GM12872 (cell line): ENCODE data around the gene ATXN1.

Experiments used
- TF ChIP-seq, protein P1 (sequence below): IDR thresholded peaks from 3 replicates; pipeline ENCODE4 v1.5.1; 2011; ENCODE audit warnings: low read depth, mild to moderate bottlenecking, low read length, moderate library complexity; ENCODE audit not compliant: insufficient read depth

Gene ATXN1

DNA sequence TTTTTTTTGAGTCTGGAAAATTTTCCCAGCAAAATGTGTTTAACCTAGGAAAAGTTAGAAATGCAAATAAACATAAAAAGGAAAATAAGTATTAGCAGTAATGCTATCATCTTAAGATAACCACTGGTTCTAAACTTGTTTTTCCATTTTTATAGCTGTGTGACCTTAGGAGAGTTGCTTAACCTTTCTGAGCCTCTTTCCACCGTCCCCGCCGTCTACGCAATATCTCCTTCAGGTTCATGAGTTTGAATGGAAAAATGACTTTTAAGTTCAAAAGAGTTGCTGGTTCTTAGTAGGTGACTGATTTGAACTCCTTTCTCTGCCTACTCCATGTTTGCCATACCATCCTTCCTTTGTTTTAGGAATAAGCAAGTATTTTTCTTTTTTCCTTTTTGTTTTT is 478.9 kb downstream of the ATXN1 start:
- TF ChIP-seq, protein P1, sequence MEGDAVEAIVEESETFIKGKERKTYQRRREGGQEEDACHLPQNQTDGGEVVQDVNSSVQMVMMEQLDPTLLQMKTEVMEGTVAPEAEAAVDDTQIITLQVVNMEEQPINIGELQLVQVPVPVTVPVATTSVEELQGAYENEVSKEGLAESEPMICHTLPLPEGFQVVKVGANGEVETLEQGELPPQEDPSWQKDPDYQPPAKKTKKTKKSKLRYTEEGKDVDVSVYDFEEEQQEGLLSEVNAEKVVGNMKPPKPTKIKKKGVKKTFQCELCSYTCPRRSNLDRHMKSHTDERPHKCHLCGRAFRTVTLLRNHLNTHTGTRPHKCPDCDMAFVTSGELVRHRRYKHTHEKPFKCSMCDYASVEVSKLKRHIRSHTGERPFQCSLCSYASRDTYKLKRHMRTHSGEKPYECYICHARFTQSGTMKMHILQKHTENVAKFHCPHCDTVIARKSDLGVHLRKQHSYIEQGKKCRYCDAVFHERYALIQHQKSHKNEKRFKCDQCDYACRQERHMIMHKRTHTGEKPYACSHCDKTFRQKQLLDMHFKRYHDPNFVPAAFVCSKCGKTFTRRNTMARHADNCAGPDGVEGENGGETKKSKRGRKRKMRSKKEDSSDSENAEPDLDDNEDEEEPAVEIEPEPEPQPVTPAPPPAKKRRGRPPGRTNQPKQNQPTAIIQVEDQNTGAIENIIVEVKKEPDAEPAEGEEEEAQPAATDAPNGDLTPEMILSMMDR, result no peak

DNA sequence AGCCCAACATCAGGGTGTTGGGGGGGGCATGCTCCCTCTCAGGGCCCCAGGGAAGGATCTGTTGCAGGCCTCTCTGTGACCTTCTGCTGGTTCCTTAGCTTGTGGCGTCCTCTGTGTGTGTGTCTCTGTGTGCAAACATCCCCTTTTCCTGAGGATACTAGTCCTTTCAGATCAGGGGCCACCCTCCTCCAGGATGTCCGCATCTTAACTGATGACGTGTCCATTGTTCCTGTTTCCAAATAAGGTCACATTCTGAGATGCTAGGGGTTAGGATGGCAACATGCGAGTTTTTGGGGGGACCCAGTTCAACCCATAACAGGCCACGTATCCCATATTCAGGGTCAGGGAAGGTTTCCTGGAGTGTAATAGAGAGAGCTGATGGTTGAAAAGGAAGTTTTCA is 482.0 kb downstream of the ATXN1 start:
- TF ChIP-seq, protein P1, result no peak

DNA sequence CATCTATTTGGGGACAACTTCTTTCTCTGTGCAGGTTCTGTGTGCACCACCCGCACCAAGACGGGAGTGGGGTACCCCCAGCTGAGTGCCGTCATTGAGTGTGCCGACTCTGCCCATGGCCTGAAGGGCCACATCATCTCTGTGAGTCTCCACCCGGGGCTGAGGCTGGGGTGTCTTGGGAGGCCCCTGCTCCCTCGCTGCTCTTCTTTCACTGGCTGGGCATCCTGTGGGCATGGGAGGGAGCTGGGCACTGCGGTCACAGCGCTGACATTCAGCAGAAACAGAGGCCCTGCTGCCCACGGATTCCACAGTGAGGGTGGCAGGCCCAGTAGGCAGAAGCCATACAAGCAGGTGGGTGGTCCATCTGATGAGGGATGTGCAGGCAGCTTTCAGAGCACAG is 482.5 kb downstream of the ATXN1 start:
- TF ChIP-seq, protein P1, result no peak

DNA sequence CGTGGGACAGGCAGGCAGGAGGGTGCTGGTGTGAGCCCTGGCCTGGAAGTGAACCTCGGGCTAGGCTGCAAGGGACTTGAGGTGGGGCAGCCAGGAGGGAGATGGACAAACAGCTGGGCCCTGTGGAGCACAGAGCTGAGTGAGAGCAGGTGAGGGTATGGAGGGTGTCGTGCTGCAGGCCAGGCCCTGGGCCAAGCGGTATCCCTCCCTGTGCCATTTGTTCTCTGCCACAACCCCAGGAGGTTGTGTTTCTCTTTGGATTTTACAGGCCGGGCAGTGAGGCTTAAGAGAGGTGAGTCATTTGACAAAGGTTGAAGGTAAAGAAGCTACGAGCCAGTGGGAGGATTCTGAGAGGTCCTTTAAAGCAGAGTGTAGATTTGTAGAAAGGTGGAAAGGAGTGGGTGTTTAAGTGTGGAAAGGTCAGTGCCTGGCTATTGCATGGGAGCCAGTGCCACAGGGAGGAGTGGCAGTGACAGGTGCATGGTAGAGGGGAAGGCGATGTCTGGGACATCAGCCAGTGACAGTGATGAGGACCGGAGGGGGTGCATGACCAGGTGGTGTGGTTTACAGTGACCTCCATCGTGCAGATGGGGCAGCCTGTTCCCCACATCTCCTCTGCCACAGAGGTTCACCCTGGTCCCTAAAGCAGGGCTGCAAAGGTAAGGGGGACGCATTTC is 483.1 kb downstream of the ATXN1 start:
- TF ChIP-seq, protein P1, result no peak

DNA sequence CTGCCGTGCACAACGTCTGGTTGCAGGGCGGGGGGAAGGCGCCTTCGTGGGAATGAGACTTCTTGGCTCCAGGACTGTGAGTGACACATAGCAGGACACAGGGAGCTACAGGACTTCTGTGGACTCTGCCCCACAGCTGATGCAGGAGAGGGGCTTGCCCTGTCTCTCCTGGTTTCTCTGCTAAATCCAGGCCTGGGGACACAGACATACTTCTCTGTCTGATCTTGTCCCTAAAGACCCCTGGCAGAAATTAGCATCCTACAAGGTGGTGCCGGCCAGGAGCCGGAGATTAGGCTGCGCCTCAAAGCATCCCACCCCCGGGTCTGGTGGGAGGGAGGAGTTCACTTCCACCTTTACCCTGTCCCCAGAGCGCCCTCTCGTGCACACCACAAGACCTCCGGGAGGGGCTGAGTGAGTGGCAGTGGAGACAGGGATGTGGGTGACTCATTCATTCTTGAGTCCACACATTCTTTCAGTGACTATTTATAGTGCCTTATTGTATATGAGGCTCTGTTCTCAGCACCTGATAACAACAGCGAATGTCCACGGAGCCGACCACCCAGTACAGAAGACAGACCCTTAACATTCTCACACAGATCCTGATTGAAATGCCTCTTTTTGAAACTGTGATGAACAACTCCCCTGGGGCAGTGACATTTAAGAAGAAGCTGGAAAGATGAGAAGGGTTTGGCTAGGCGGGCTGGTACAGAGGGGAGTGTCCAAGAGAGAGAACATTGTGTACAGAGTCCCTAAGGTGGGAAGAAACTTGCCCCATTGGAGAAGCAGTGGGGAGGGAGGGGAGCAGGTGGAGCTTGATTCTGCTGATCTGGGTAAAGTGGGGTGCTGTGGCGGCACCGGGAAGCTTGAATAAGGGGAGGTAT is 483.9 kb downstream of the ATXN1 start:
- TF ChIP-seq, protein P1, result peak; percentile 36; the same call in 2 of the 3 replicates

DNA sequence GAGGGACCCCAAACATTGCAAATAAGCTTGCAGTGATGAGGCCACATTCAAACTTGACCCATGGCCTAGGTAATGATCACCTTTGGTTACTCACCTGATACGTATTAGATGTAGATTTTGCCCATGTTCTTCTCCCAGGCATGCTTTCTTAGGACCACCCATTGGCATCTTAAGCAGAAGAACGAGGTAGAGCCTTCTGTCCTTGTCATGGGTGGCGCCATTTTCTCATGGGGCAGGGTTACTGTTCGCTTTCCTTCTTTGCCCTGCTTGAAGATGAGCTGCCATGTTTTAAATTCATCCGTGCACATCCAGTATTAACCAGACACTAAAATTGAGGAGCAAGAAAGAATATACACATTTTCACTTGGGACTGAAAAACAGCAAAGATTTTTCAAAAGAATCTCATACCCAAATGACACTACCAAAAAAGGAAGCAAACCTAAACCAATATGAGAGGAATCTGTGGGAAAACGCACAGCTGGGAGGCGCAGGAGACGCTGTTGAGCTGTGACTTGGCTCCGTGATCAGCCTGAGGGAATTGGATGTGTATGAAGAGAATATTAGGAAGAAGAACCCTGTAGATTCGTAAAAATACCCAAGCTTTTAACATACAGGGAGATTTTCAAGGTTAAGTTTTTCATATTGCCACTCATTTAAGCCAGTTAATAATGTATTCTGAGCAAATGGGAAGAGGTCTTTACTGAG is 486.2 kb downstream of the ATXN1 start:
- TF ChIP-seq, protein P1, result no peak

DNA sequence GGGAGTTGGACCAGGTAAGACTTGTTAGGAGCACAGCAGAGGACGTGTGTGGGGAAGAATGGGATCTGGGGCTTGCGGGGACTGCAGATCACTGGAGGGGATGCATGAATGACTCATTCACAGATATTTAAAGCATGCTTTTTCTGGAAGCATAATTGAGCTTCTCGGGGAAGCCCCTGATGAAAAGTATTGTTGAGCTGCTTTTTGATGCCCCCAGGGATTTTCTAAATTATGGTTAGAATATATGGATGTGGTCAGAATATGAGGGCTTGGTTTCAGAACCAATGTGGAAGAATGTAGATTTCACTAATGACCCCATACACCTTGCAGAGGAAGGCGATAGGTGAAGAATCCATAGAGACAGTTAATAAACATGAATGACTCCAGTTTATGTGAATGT is 486.8 kb downstream of the ATXN1 start:
- TF ChIP-seq, protein P1, result no peak
